GM23338 (cell line): ENCODE results near the gene TMEM234. TPM values are rescaled to one million over a fixed set of nuclear protein-coding genes. Genes with fewer than 3 reads are reported as not detected.
A peak's percentile ranks its signal among the peaks of the same experiment; 100 is the strongest.

ENCODE experiments used
- ATAC-seq: fragments of 200-7000 bp; cut with Tn5 transposase; 3 replicates; pipeline ENCODE4 v1.9.1; 2020
- DNase-seq: peaks from one replicate; pipeline ENCODE4 v3.0.0-alpha.2; 2015; ENCODE audit warnings: low spot score
- H2AFZ ChIP-seq: fragments of 200-600 bp; sonication (generic); 2 replicates; pipeline ENCODE4 v1.8.0; 2016; ENCODE audit warnings: antibody characterized with exemption, mild to moderate bottlenecking, moderate library complexity
- H3F3A ChIP-seq: fragments of 200-600 bp; sonication (generic); replicated peaks from 2 replicates; pipeline ENCODE4 v1.8.0; 2017; ENCODE audit warnings: antibody characterized with exemption, mixed run types, low read depth
- H3K27ac ChIP-seq: fragments of 200-600 bp; sonication (generic); 2 replicates; pipeline ENCODE4 v1.6.1; 2016; ENCODE audit warnings: low read depth
- H3K27me3 ChIP-seq: fragments of 200-600 bp; sonication (generic); 2 replicates; pipeline ENCODE4 v1.8.0; 2016; ENCODE audit warnings: mild to moderate bottlenecking, mixed run types, moderate library complexity; ENCODE audit not compliant: insufficient read depth
- H3K36me3 ChIP-seq: fragments of 200-600 bp; sonication (generic); 2 replicates; pipeline ENCODE4 v1.8.0; 2016; ENCODE audit warnings: mild to moderate bottlenecking; ENCODE audit not compliant: insufficient read depth
- H3K4me1 ChIP-seq: fragments of 200-600 bp; sonication (generic); 2 replicates; pipeline ENCODE4 v1.8.0; 2016; ENCODE audit warnings: mild to moderate bottlenecking, moderate library complexity; ENCODE audit not compliant: insufficient read depth
- H3K4me2 ChIP-seq: fragments of 200-600 bp; sonication (generic); 2 replicates; pipeline ENCODE4 v1.7.1; 2017; ENCODE audit warnings: mixed run types
- H3K4me3 ChIP-seq: fragments of 200-600 bp; sonication (generic); 2 replicates; pipeline ENCODE4 v1.6.1; 2016; ENCODE audit warnings: mixed run types
- H3K79me2 ChIP-seq: fragments of 200-600 bp; sonication (generic); replicated peaks from 2 replicates; pipeline ENCODE4 v1.8.0; 2017; ENCODE audit warnings: mild to moderate bottlenecking; ENCODE audit not compliant: insufficient read depth
- H3K9me2 ChIP-seq: fragments of 200-600 bp; sonication (generic); 2 replicates; pipeline ENCODE4 v1.8.0; 2017; ENCODE audit not compliant: insufficient read depth
- H4K20me1 ChIP-seq: fragments of 200-600 bp; sonication (generic); replicated peaks from 2 replicates; pipeline ENCODE4 v1.8.0; 2017; ENCODE audit warnings: mild to moderate bottlenecking; ENCODE audit not compliant: insufficient read depth
- H3K27ac Mint-ChIP-seq: 2 replicates; pipeline ENCODE4 v1.8.0; 2020; ENCODE audit warnings: inconsistent platforms, mild to moderate bottlenecking, moderate library complexity, mixed read lengths
- H3K27me3 Mint-ChIP-seq: 3 replicates; pipeline ENCODE4 v1.8.0; 2022; ENCODE audit warnings: low read depth, mild to moderate bottlenecking, moderate library complexity, mixed read lengths, inconsistent platforms; ENCODE audit not compliant: insufficient read depth, poor library complexity
- H3K36me3 Mint-ChIP-seq: 3 replicates; pipeline ENCODE4 v1.8.0; 2021; ENCODE audit warnings: low read depth, mild to moderate bottlenecking, inconsistent platforms, moderate library complexity, mixed read lengths
- H3K4me1 Mint-ChIP-seq: 3 replicates; pipeline ENCODE4 v1.8.0; 2020; ENCODE audit warnings: mild to moderate bottlenecking, inconsistent platforms, mixed read lengths
- H3K4me3 Mint-ChIP-seq: 3 replicates; pipeline ENCODE4 v1.8.0; 2021; ENCODE audit warnings: moderate library complexity, mild to moderate bottlenecking, inconsistent platforms, mixed read lengths
- H3K9me3 Mint-ChIP-seq: 3 replicates; pipeline ENCODE4 v1.8.0; 2020; ENCODE audit warnings: moderate library complexity, mild to moderate bottlenecking, inconsistent platforms, mixed read lengths
- CREB1 ChIP-seq: fragments of 250-450 bp; sonication (Bioruptor Pico); IDR thresholded peaks from 2 replicates; pipeline ENCODE4 v1.5.0; 2020; ENCODE audit warnings: low read depth, mild to moderate bottlenecking, moderate library complexity
- EZH2 ChIP-seq: fragments of 200-600 bp; sonication (generic); IDR thresholded peaks from one replicate; pipeline ENCODE4 v1.8.0; 2017; ENCODE audit warnings: antibody characterized with exemption, mild to moderate bottlenecking, low read depth; ENCODE audit not compliant: unreplicated experiment
- EZH2phosphoT487 ChIP-seq: fragments of 200-600 bp; sonication (generic); IDR thresholded peaks from one replicate; pipeline ENCODE4 v1.8.1; 2018; ENCODE audit warnings: antibody characterized with exemption; ENCODE audit not compliant: unreplicated experiment
- JUNB ChIP-seq: IDR thresholded peaks from one replicate; pipeline ENCODE4 v1.6.1; 2016; ENCODE audit warnings: antibody characterized with exemption; ENCODE audit not compliant: unreplicated experiment
- NANOG ChIP-seq: IDR thresholded peaks from 2 replicates; pipeline ENCODE4 v1.6.1; 2016; ENCODE audit warnings: antibody characterized with exemption, borderline replicate concordance
- POLR2AphosphoS5 ChIP-seq: IDR thresholded peaks from 2 replicates; pipeline ENCODE4 v1.6.1; 2016; ENCODE audit warnings: antibody characterized with exemption, low read depth
- STAT1 ChIP-seq: IDR thresholded peaks from one replicate; pipeline ENCODE4 v1.6.1; 2016; ENCODE audit warnings: antibody characterized with exemption; ENCODE audit not compliant: unreplicated experiment
- ZNF114 ChIP-seq: fragments of 250-450 bp; sonication (Bioruptor Pico); IDR thresholded peaks from 2 replicates; pipeline ENCODE4 v1.5.0; 2020; ENCODE audit warnings: mild to moderate bottlenecking, moderate library complexity
- ZNF331 ChIP-seq: fragments of 250-450 bp; sonication (Bioruptor Pico); IDR thresholded peaks from 2 replicates; pipeline ENCODE4 v1.5.0; 2020; ENCODE audit warnings: low read depth, mild to moderate bottlenecking, moderate library complexity
- ZNF462 ChIP-seq: fragments of 250-450 bp; sonication (Bioruptor Pico); IDR thresholded peaks from 2 replicates; pipeline ENCODE4 v1.5.0; 2020; ENCODE audit warnings: mild to moderate bottlenecking, moderate library complexity
- polyA plus RNA-seq: library from polyadenylated mRNA; unstranded; fragments of >200 nt; fragmentation: Nextera tagmentation; extraction: Ambion mirVana; gene quantifications from 2 replicates; pipeline ENCODE4 v1.2.1, GENCODE V29; 2016
- total RNA-seq: library from RNA; depleted of rRNA; stranded (reverse); fragments of >200 nt; shearing (Covaris generic); gene quantifications from 2 replicates; pipeline ENCODE4 v1.2.3, GENCODE V29; 2014
- TF ChIP-seq, protein P1 (sequence below): IDR thresholded peaks from 2 replicates; pipeline ENCODE4 v1.6.1; 2016; ENCODE audit warnings: antibody characterized with exemption
- TF ChIP-seq, protein P2 (sequence below), 2 experiments: fragments of 200-600 bp in 1 of 2; sonication (generic) in 1 of 2; conservative IDR thresholded peaks; 2 replicates each; pipeline versions ENCODE4 v1.5.1 to v1.6.1; 2016 to 2017; ENCODE audit warnings: antibody characterized with exemption in 2 of 2, low read depth in 2 of 2, mild to moderate bottlenecking in 2 of 2, moderate library complexity in 1 of 2
- TF ChIP-seq, protein P3 (sequence below): IDR thresholded peaks from one replicate; pipeline ENCODE4 v1.6.1; 2018; ENCODE audit warnings: antibody characterized with exemption; ENCODE audit not compliant: unreplicated experiment

Gene TMEM234
- total and polyA plus RNA-seq, 2 experiments from 2014 or later = 4.7 to 8.2 TPM

GRCh38 chr1:32246888-32247273 is 24.7 kb upstream of the TMEM234 start, which contains the start of gene FAM167B:
TSS of gene FAM167B (plus strand) at chr1:32247222. CDS start at chr1:32247422, 200 bp downstream.
- H3K4me1 Mint-ChIP-seq = peaks cover 30% of the 10 kb centered on the region
- Histone ChIP-seq H3F3A (peaks cover 23% of the 10 kb centered on the region), H3K4me1 (peaks cover 41% of the 10 kb centered on the region), H3K79me2 (no peaks in the 10 kb centered on the region), H3K27me3 (peaks cover 4% of the 10 kb centered on the region; the same call in 1 of the 2 replicates), H3K4me2 (peak within 1 kb of the TSS; percentile 84; the same call in 1 of the 2 replicates), H4K20me1 (no peaks in the 10 kb centered on the region), H2AFZ (peak within 1 kb of the TSS; percentile 64; the same call in 1 of the 2 replicates), H3K9me2 (no peaks in the 10 kb centered on the region), H3K4me3 (peak within 1 kb of the TSS; percentile 60; the same call in 1 of the 2 replicates), H3K27ac (no peak within 1 kb of the TSS), H3K36me3 (no peaks in the 10 kb centered on the region)
- no peak for DNase-seq
- ATAC-seq = no peak
- no peaks in the 10 kb centered on the region for H3K36me3 Mint-ChIP-seq
- H3K27me3 Mint-ChIP-seq = peaks cover 19% of the 10 kb centered on the region
- no peak for TF ChIP-seq ZNF114 (CRISPR knock-in tag)
- TF ChIP-seq, protein P1, sequence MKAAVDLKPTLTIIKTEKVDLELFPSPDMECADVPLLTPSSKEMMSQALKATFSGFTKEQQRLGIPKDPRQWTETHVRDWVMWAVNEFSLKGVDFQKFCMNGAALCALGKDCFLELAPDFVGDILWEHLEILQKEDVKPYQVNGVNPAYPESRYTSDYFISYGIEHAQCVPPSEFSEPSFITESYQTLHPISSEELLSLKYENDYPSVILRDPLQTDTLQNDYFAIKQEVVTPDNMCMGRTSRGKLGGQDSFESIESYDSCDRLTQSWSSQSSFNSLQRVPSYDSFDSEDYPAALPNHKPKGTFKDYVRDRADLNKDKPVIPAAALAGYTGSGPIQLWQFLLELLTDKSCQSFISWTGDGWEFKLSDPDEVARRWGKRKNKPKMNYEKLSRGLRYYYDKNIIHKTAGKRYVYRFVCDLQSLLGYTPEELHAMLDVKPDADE = no peak
- no peak for TF ChIP-seq JUNB
- no peak for TF ChIP-seq ZNF462 (CRISPR knock-in tag)
- TF ChIP-seq ZNF331 (CRISPR knock-in tag) = no peak
- TF ChIP-seq NANOG = no peak
- no peak for TF ChIP-seq EZH2phosphoT487
- TF ChIP-seq POLR2AphosphoS5 = no peak
- TF ChIP-seq STAT1 = no peak
- TF ChIP-seq CREB1 (CRISPR knock-in tag) = no peak
- TF ChIP-seq EZH2 = no peak
- TF ChIP-seq, protein P2, sequence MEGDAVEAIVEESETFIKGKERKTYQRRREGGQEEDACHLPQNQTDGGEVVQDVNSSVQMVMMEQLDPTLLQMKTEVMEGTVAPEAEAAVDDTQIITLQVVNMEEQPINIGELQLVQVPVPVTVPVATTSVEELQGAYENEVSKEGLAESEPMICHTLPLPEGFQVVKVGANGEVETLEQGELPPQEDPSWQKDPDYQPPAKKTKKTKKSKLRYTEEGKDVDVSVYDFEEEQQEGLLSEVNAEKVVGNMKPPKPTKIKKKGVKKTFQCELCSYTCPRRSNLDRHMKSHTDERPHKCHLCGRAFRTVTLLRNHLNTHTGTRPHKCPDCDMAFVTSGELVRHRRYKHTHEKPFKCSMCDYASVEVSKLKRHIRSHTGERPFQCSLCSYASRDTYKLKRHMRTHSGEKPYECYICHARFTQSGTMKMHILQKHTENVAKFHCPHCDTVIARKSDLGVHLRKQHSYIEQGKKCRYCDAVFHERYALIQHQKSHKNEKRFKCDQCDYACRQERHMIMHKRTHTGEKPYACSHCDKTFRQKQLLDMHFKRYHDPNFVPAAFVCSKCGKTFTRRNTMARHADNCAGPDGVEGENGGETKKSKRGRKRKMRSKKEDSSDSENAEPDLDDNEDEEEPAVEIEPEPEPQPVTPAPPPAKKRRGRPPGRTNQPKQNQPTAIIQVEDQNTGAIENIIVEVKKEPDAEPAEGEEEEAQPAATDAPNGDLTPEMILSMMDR (conservative IDR thresholded peaks at IDR 0.05; ENCODE audit: low read depth in 2 of 2) = no peak
- TF ChIP-seq, protein P3, sequence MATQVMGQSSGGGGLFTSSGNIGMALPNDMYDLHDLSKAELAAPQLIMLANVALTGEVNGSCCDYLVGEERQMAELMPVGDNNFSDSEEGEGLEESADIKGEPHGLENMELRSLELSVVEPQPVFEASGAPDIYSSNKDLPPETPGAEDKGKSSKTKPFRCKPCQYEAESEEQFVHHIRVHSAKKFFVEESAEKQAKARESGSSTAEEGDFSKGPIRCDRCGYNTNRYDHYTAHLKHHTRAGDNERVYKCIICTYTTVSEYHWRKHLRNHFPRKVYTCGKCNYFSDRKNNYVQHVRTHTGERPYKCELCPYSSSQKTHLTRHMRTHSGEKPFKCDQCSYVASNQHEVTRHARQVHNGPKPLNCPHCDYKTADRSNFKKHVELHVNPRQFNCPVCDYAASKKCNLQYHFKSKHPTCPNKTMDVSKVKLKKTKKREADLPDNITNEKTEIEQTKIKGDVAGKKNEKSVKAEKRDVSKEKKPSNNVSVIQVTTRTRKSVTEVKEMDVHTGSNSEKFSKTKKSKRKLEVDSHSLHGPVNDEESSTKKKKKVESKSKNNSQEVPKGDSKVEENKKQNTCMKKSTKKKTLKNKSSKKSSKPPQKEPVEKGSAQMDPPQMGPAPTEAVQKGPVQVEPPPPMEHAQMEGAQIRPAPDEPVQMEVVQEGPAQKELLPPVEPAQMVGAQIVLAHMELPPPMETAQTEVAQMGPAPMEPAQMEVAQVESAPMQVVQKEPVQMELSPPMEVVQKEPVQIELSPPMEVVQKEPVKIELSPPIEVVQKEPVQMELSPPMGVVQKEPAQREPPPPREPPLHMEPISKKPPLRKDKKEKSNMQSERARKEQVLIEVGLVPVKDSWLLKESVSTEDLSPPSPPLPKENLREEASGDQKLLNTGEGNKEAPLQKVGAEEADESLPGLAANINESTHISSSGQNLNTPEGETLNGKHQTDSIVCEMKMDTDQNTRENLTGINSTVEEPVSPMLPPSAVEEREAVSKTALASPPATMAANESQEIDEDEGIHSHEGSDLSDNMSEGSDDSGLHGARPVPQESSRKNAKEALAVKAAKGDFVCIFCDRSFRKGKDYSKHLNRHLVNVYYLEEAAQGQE = no peak
- no peak within 1 kb of the TSS for H3K27ac Mint-ChIP-seq
- no peaks in the 10 kb centered on the region for H3K9me3 Mint-ChIP-seq
- peak within 1 kb of the TSS; percentile 44; the same call in 2 of the 3 replicates for H3K4me3 Mint-ChIP-seq
